KMS-11 (cell line): ENCODE results near the gene NDUFB3.

Experiments used
- H2AFZ ChIP-seq: fragments of 200-600 bp; sonication (generic); 2 replicates; pipeline ENCODE4 v1.6.1; 2016; ENCODE audit warnings: antibody characterized with exemption, mixed run types, low read depth
- H3K27ac ChIP-seq: fragments of 200-600 bp; sonication (generic); 2 replicates; pipeline ENCODE4 v1.6.1; 2016; ENCODE audit warnings: mild to moderate bottlenecking, mixed run types
- H3K27me3 ChIP-seq: fragments of 200-600 bp; sonication (generic); 2 replicates; pipeline ENCODE4 v1.6.1; 2017; ENCODE audit warnings: mild to moderate bottlenecking, low read depth, mixed run types, moderate library complexity; ENCODE audit not compliant: insufficient read depth
- H3K36me3 ChIP-seq: fragments of 200-600 bp; sonication (generic); 2 replicates; pipeline ENCODE4 v1.6.1; 2017; ENCODE audit warnings: mild to moderate bottlenecking, mixed run types; ENCODE audit not compliant: insufficient read depth
- H3K4me1 ChIP-seq: fragments of 200-600 bp; sonication (generic); 2 replicates; pipeline ENCODE4 v1.6.1; 2016; ENCODE audit warnings: mild to moderate bottlenecking, low read depth, mixed run types; ENCODE audit not compliant: poor library complexity, severe bottlenecking
- H3K4me2 ChIP-seq: fragments of 200-600 bp; sonication (generic); 2 replicates; pipeline ENCODE4 v1.7.0; 2016; ENCODE audit warnings: mild to moderate bottlenecking, mixed run types
- H3K4me3 ChIP-seq: fragments of 200-600 bp; sonication (generic); IDR thresholded peaks from 2 replicates; pipeline ENCODE4 v1.6.1; 2017; ENCODE audit warnings: low read depth, low read length, mixed read lengths; ENCODE audit not compliant: insufficient read depth
- H3K79me2 ChIP-seq: fragments of 200-600 bp; sonication (generic); 2 replicates; pipeline ENCODE4 v1.6.1; 2016; ENCODE audit warnings: low read depth, mixed run types; ENCODE audit not compliant: insufficient read depth
- H3K9ac ChIP-seq: fragments of 200-600 bp; sonication (generic); 2 replicates; pipeline ENCODE4 v1.6.1; 2016; ENCODE audit warnings: mild to moderate bottlenecking, mixed run types
- H4K20me1 ChIP-seq: fragments of 200-600 bp; sonication (generic); 2 replicates; pipeline ENCODE4 v1.6.1; 2016; ENCODE audit warnings: mild to moderate bottlenecking, mixed run types; ENCODE audit not compliant: insufficient read depth
- TF ChIP-seq, protein P1 (sequence below): fragments of 200-600 bp; sonication (generic); conservative IDR thresholded peaks from 2 replicates; pipeline ENCODE4 v1.6.1; 2017; ENCODE audit warnings: low read depth, mild to moderate bottlenecking, antibody characterized with exemption, low read length, moderate library complexity, mixed read lengths

NDUFB3 gene

DNA sequence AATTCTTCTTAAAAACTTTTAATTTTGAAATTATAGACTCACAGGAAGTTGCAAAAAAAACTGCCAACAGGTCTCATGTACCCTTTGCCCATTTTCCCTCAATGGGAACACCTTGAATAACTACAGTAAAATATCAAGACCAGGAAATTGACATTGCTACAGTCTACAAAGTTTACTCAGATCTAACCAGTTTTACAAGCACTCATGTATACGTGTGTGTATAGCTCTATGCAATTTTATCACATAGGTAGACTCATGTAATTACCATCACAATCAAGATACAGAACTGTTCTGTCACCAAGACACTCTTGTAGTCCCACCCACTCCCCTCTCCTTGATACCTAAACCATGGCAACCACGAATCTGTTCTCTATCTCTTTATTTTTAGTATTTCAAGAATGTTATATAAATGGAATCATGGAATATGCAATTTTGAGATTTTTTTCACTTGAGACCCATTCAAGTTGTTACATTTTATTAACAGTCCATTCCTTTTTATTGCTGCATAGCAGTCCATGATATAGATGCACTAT lies 6.9 kb upstream of the NDUFB3 start:
- H3K36me3 ChIP-seq = no peaks in the 10 kb centered on the region
- H3K4me1 ChIP-seq = peaks cover 63% of the 10 kb centered on the region
- H3K79me2 ChIP-seq = peaks cover 89% of the 10 kb centered on the region
- H3K27me3 ChIP-seq = no peaks in the 10 kb centered on the region
- H3K27ac ChIP-seq = no peak overlapping the region
- no peak overlapping the region for H2AFZ ChIP-seq
- TF ChIP-seq, protein P1, sequence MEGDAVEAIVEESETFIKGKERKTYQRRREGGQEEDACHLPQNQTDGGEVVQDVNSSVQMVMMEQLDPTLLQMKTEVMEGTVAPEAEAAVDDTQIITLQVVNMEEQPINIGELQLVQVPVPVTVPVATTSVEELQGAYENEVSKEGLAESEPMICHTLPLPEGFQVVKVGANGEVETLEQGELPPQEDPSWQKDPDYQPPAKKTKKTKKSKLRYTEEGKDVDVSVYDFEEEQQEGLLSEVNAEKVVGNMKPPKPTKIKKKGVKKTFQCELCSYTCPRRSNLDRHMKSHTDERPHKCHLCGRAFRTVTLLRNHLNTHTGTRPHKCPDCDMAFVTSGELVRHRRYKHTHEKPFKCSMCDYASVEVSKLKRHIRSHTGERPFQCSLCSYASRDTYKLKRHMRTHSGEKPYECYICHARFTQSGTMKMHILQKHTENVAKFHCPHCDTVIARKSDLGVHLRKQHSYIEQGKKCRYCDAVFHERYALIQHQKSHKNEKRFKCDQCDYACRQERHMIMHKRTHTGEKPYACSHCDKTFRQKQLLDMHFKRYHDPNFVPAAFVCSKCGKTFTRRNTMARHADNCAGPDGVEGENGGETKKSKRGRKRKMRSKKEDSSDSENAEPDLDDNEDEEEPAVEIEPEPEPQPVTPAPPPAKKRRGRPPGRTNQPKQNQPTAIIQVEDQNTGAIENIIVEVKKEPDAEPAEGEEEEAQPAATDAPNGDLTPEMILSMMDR = no peak
- no peaks in the 10 kb centered on the region for H4K20me1 ChIP-seq
- H3K4me2 ChIP-seq = no peak overlapping the region
- no peak overlapping the region for H3K4me3 ChIP-seq
- H3K9ac ChIP-seq = no peak overlapping the region

DNA sequence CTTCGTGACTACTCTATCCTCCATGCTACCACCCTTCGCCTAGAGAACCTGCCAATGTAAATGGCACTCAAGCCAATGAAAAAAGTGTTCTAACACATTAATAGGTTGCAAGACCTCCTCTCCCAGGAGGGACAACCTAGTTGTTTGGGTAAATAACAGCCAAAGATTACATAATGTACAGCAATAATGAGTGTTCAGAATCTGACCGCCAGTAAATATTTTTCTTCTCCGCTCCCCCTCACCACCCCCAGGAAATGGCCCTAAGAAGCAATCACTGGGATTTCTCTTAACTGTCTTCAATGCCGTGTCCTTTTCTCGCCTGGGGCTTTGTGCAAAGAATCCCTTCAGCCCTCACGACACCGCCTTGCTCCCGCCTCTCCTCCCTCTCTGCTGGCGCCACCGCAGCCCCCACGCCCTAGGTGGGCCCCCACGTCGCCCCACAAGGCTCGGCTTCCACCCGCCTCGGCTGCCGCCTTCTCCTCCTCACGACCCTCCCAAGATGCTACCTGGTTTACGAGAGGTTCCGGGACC lies 788 bp upstream of the NDUFB3 start:
- Histone ChIP-seq H3K4me3 (no peak overlapping the region), H3K9ac (peak overlapping the region; percentile 35; the same call in 1 of the 2 replicates), H3K36me3 (no peaks in the 10 kb centered on the region), H4K20me1 (no peaks in the 10 kb centered on the region), H3K4me1 (peaks cover 75% of the 10 kb centered on the region), H3K27ac (peak overlapping the region; percentile 36; the same call in 1 of the 2 replicates), H3K79me2 (peaks cover 92% of the 10 kb centered on the region), H3K27me3 (no peaks in the 10 kb centered on the region), H3K4me2 (peak overlapping the region; percentile 87), H2AFZ (peak overlapping the region; percentile 62)
- TF ChIP-seq, protein P1 = no peak

DNA sequence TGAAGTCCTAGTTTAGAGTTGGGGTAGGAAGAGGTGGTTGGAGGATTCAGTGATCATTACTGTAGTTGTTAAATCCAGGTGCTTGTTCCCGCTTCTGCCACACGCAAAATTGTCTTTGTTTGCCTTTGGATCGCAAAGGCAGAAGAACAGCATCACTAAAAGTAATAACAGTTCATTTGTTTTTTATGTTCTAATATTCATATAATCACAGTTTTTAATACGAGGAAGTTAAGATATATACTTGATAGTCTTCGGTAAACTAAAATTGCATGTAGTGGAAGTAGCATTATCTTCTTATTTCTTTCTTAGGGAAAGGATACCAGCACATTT lies 365 bp downstream of the NDUFB3 start:
- peak overlapping the region; percentile 62; the same call in 1 of the 2 replicates for H2AFZ ChIP-seq
- H3K4me2 ChIP-seq = peak overlapping the region; percentile 94
- peak overlapping the region; percentile 97 for H3K4me3 ChIP-seq
- no peaks in the 10 kb centered on the region for H3K36me3 ChIP-seq
- peak overlapping the region; percentile 35; the same call in 1 of the 2 replicates for H3K9ac ChIP-seq
- peak overlapping the region; percentile 36 for H3K27ac ChIP-seq
- TF ChIP-seq, protein P1 = no peak
- H3K27me3 ChIP-seq = no peaks in the 10 kb centered on the region
- peaks cover 86% of the 10 kb centered on the region for H3K79me2 ChIP-seq
- no peaks in the 10 kb centered on the region for H4K20me1 ChIP-seq
- H3K4me1 ChIP-seq = peaks cover 74% of the 10 kb centered on the region

DNA sequence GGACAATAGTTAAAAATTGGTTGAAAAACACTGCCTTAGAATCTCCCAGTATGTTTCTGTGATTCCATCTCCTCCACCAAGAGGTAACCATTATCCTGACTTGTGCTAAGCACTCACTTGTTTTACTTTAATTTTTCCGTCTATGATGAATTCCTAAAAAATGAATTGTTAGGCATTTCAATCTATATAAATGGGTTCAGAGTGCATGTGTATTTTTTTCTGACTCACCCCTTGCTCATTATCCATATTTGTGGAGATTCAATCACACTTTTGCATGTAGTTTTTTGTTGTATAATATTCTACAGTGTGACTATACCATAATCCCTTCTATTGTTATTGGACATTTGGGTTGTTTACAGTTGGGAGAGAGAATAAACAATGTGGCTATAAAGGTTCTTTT lies 1.3 kb downstream of the NDUFB3 start:
- Histone ChIP-seq H3K79me2 (peaks cover 80% of the 10 kb centered on the region), H3K4me3 (no peak overlapping the region), H3K36me3 (no peaks in the 10 kb centered on the region), H3K4me1 (peaks cover 67% of the 10 kb centered on the region), H3K4me2 (peak overlapping the region; percentile 94), H3K27ac (no peak overlapping the region; the same call in 1 of the 2 replicates), H3K27me3 (no peaks in the 10 kb centered on the region), H4K20me1 (no peaks in the 10 kb centered on the region), H2AFZ (no peak overlapping the region), H3K9ac (no peak overlapping the region)
- TF ChIP-seq, protein P1 = no peak
